Bronchial epithelial cell (primary cell): ENCODE results near the gene ENOX2. TPM values are rescaled to one million over a fixed set of nuclear protein-coding genes. Genes with fewer than 3 reads are reported as not detected.

Experiments
- DNase-seq: peaks from one replicate; pipeline ENCODE4 v3.0.0-alpha.2; 2010; ENCODE audit warnings: low read depth
- FAIRE-seq: peaks from 2 replicates; lab custom pipeline; 2011; peaks lifted over from hg19 to GRCh38; lab: Jason Lieb, UNC
- H3K27me3 ChIP-seq: 2 replicates; pipeline ENCODE4 v1.5.1; 2011; ENCODE audit warnings: low read length; ENCODE audit not compliant: control insufficient read depth, insufficient read depth
- H3K36me3 ChIP-seq: 2 replicates; pipeline ENCODE4 v1.5.1; 2011; ENCODE audit warnings: low read length; ENCODE audit not compliant: control insufficient read depth, insufficient read depth
- H3K4me3 ChIP-seq: 2 replicates; pipeline ENCODE4 v1.5.1; 2011; ENCODE audit warnings: mild to moderate bottlenecking, low read depth, low read length, control low read depth
- CTCF ChIP-seq: IDR thresholded peaks from 2 replicates; pipeline ENCODE4 v1.5.1; 2011; ENCODE audit warnings: mild to moderate bottlenecking, moderate library complexity, low read length, control low read depth, inconsistent platforms; ENCODE audit not compliant: insufficient read depth, severe bottlenecking
- total RNA-seq: library from RNA; depleted of rRNA; stranded (reverse); fragments of >200 nt; gene quantifications from 2 replicates; pipeline ENCODE4 v1.2.1, GENCODE V29; 2014

The ENOX2 gene
- total RNA-seq, 1 donor from 2014 or later, result 13.2 TPM

GRCh38 chrX:130658310-130658709 lies 244.7 kb downstream of the ENOX2 start:
- Histone ChIP-seq H3K4me3 (no peak overlapping the region), H3K36me3 (no peaks in the 10 kb centered on the region), H3K27me3 (no peaks in the 10 kb centered on the region)
- DNase-seq (no peak), FAIRE-seq (no peak)
- TF ChIP-seq CTCF, result no peak

- H3K27me3 ChIP-seq, result no peaks in the 10 kb centered on the region
- FAIRE-seq, result no peak
- no peak overlapping the region for H3K4me3 ChIP-seq
- no peak for TF ChIP-seq CTCF
- DNase-seq, result no peak
- H3K36me3 ChIP-seq, result no peaks in the 10 kb centered on the region
Observed at GRCh38 chrX:130654409-130654950, 248.5 kb downstream of the ENOX2 start.

GRCh38 chrX:130652824-130653578 lies 250.0 kb downstream of the ENOX2 start:
- Histone ChIP-seq H3K4me3 (no peak overlapping the region), H3K27me3 (no peaks in the 10 kb centered on the region), H3K36me3 (no peaks in the 10 kb centered on the region)
- DNase-seq (no peak), FAIRE-seq (no peak)
- TF ChIP-seq CTCF, result no peak

- Histone ChIP-seq H3K27me3 (no peaks in the 10 kb centered on the region), H3K36me3 (no peaks in the 10 kb centered on the region), H3K4me3 (no peak overlapping the region)
- FAIRE-seq (no peak), DNase-seq (no peak)
- TF ChIP-seq CTCF, result no peak
Observed at GRCh38 chrX:130649738-130650137, 253.3 kb downstream of the ENOX2 start.

- DNase-seq (no peak), FAIRE-seq (no peak)
- no peak for TF ChIP-seq CTCF
- H3K27me3 ChIP-seq, result no peaks in the 10 kb centered on the region
- H3K4me3 ChIP-seq, result no peak overlapping the region
- H3K36me3 ChIP-seq, result no peaks in the 10 kb centered on the region
Observed at GRCh38 chrX:130647468-130647867, 255.5 kb downstream of the ENOX2 start.
